ENCODE data around the gene RNF5. TPM values are rescaled to one million over a fixed set of nuclear protein-coding genes. Genes with fewer than 3 reads are reported as not detected.

RNF5 gene
- polyA plus RNA-seq, 1 experiment = 33.3 TPM

DNA sequence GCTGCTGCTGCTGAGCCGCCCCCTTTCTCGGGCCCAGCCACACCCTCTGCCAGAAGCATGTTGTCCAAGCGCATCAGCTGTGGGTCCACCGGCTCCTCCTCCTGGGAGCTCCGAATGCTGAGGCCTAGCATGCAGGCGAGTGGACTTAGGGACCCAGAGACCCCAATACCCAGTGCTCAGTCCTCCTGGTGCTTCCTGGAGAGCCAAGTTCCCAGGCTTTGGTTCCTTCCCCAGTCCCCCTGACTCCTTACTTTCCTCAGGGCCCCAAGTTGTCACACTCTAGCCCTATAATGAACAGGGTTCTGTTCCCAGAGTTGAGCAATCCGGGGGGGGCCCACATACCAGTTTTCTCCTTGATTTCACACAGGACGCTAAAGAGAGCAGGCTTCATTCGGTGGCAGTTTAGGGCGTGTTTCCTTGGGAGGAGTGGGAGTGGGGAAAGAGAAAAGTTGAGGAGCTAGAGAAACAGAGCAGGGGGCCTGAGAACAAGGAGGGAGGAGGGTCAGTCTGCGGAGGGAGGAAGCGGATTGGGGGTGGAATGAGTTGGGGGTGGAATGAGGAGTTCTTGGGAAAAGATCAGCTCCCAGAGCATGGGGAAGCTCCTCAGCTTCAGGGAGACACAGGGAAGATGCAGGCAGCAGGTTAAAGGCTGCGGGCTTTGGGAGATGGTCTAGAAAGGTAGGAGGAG is 10.3 kb downstream of the RNF5 start:
- CTCF ChIA-PET = interaction anchor here (0.6 to 0.9 kb wide), 2 partner anchors 44 to 70 kb away, joined by 4 to 5 read pairs; no protein-coding TSS in a partner anchor
- H3K27ac ChIP-seq (ENCODE audit: low read depth, low read length) = peak overlapping the region; percentile 61
- DNase-seq (ENCODE audit: low read depth, low spot score) = no peak
- H3K27me3 ChIP-seq (ENCODE audit: control insufficient read depth, insufficient read depth, low read length) = no peaks in the 10 kb centered on the region
- no peak; the same call in 1 of the 2 replicates for TF ChIP-seq CTCF (IDR thresholded peaks at IDR 0.05; ENCODE audit: low read depth, low read length)
- H3K4me3 ChIP-seq (ENCODE audit: low read depth, low read length) = peak overlapping the region; percentile 82
- POLR2A ChIA-PET = interaction anchor here (0.5 to 1.6 kb wide), 2 partner anchors 11 to 354 kb away, joined by 3 to 11 read pairs; no protein-coding TSS in a partner anchor
- H3K9me3 ChIP-seq (ENCODE audit: control insufficient read depth, insufficient read depth, low read length) = peaks cover 4% of the 10 kb centered on the region; the same call in 1 of the 2 replicates

DNA sequence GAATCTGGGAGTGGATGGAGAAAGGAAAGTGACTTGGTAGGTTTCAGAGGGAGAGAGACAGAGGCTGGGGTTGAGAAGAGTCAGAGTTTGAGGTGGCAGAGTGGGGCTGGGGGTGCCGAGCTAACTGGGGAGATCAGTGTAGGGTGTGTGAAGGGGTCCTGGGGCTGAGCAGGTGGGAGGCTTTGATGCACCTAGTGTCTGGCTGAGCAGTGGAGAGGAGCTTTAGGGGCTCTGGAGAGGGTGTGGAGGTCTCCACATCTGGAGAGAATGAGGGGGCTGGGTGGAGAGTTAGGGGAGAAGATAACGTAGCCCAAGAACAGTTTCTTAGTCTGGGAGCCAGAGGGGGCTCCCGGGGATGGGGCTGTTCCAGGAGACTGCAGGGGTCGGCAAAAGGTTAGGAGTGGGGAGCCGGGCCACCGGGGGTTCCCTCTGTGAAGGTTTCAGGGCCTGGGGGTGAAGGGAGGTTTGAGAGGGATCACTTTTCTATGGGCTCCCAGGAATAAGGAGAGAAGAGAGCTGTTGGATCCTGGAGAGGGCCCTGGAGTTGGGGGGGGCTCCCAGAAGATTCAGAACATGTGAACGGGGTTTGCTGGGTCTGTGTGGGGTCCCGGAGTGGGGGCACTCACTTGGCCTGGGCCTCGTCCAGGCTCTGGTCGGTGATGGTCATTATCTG is 11.0 kb downstream of the RNF5 start:
- DNase-seq (ENCODE audit: low read depth, low spot score) = no peak
- ChIA-PET CTCF (interaction anchor here (0.9 kb wide), 1 partner anchor 71 kb away, joined by 4 read pairs; no protein-coding TSS in a partner anchor), POLR2A (interaction anchor here (1.6 kb wide), 1 partner anchor 12 kb away, joined by 11 read pairs; no protein-coding TSS in a partner anchor)
- Histone ChIP-seq H3K27me3 (ENCODE audit: control insufficient read depth, insufficient read depth, low read length) (no peaks in the 10 kb centered on the region), H3K4me3 (ENCODE audit: low read depth, low read length) (peak overlapping the region; percentile 82), H3K27ac (ENCODE audit: low read depth, low read length) (peak overlapping the region; percentile 47), H3K9me3 (ENCODE audit: control insufficient read depth, insufficient read depth, low read length) (peaks cover 4% of the 10 kb centered on the region; the same call in 1 of the 2 replicates)
- no peak for TF ChIP-seq CTCF (IDR thresholded peaks at IDR 0.05; ENCODE audit: low read depth, low read length)

DNA sequence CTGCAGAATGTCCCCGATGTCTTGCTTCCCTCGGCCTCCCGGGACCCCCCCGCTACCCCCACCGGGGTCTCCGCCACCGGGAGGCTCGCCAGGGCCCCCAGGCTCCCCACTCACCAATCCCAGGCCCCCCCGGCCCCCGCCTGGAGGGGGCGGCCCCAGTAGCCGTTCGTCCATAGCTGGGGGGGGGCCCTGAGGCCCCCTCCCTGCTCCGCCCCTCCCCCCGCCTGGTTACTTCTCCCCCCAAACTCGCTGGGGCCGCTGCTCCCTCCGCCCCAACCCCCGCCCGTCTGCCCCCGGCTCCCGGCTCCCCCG is 11.5 kb downstream of the RNF5 start:
- TF ChIP-seq CTCF (IDR thresholded peaks at IDR 0.05; ENCODE audit: low read depth, low read length) = no peak
- no peak for DNase-seq (ENCODE audit: low read depth, low spot score)
- Histone ChIP-seq H3K9me3 (ENCODE audit: control insufficient read depth, insufficient read depth, low read length) (peaks cover 4% of the 10 kb centered on the region; the same call in 1 of the 2 replicates), H3K4me3 (ENCODE audit: low read depth, low read length) (peak overlapping the region; percentile 82), H3K27ac (ENCODE audit: low read depth, low read length) (no peak overlapping the region), H3K27me3 (ENCODE audit: control insufficient read depth, insufficient read depth, low read length) (no peaks in the 10 kb centered on the region)
- POLR2A ChIA-PET = interaction anchor here (1.0 to 1.6 kb wide), 3 partner anchors 10 to 60 kb away, joined by 4 to 11 read pairs (median 4); partner anchors contain the start of gene FKBPL
- CTCF ChIA-PET = no interaction called here

DNA sequence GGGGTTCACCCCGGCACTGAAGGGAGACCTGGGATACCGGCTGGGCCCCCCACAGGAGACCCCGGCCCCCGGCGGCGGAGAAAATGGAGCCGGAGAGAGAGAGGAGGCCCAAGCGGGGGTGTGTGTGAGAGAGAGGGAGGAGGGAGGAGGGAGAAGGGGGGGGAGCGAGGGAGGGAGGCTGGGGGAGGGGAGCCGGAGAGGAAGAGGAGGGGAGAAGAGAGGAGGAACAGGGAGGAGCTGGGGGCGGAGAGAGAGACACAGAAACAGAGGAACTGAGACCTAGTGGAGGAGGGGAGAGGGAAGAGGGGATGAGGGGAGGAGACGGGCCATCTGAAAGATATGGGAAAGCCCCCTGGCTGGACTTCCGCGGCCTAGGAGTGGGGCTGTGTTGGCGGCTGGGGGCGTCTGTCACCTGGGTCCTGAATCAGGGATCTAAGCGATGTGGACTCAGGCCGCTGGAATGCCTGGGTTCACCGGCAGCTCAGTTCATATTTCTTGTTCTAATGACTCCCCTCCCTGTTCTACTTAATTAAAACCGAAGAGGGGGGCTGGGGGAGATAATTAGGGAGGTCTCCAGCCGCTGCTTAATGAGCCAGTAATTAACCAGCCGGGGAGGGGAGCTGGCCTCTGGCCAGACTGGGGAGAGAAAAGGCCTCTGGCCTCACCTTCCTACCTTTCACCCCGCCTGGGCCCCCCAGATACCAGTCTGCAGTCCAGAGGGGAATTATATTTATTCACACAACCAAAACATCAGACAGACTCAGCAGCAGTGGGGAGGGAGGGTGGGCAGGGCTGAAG is 12.0 kb downstream of the RNF5 start, which contains the start of gene PBX2:
TSS of gene PBX2 (minus strand) at position 149 of the 798 bp plus-strand sequence. CDS start 287 bp downstream, outside the sequence.
- H3K9me3 ChIP-seq (ENCODE audit: control insufficient read depth, insufficient read depth, low read length) = peaks cover 4% of the 10 kb centered on the region; the same call in 1 of the 2 replicates
- CTCF ChIA-PET = interaction anchor here (0.6 to 1.6 kb wide), 3 partner anchors 13 to 72 kb away, joined by 3 to 4 read pairs (median 4); no protein-coding TSS in a partner anchor
- no peaks in the 10 kb centered on the region for H3K27me3 ChIP-seq (ENCODE audit: control insufficient read depth, insufficient read depth, low read length)
- peak within 1 kb of the TSS; percentile 82 for H3K4me3 ChIP-seq (ENCODE audit: low read depth, low read length)
- peak within 1 kb of the TSS; percentile 82 for H3K27ac ChIP-seq (ENCODE audit: low read depth, low read length)
- DNase-seq (ENCODE audit: low read depth, low spot score) = peak; percentile 60
- POLR2A ChIA-PET = interaction anchor here (1.0 to 1.6 kb wide), 3 partner anchors 11 to 60 kb away, joined by 4 to 11 read pairs (median 4); partner anchors contain the start of gene FKBPL
- TF ChIP-seq CTCF (IDR thresholded peaks at IDR 0.05; ENCODE audit: low read depth, low read length) = no peak

Data from AG04450 (cell line).